ENCODE measurements around the gene PRAMEF14.
"Not testable (repeated sequence)": the region's sequence is repeated elsewhere in the genome, so short reads cannot be mapped to it uniquely, and the experiment has no call there.

- TF ChIP-seq CTCF, POLR2A (IDR thresholded peaks at IDR 0.05): not testable (repeated sequence)
These were observed 7.5 kb upstream of the PRAMEF14 start for GRCh38 chr1:13354475-13354874.

Data from body of pancreas (tissue), 4 donors.